ENCODE results near the gene TCTN1.

DNA sequence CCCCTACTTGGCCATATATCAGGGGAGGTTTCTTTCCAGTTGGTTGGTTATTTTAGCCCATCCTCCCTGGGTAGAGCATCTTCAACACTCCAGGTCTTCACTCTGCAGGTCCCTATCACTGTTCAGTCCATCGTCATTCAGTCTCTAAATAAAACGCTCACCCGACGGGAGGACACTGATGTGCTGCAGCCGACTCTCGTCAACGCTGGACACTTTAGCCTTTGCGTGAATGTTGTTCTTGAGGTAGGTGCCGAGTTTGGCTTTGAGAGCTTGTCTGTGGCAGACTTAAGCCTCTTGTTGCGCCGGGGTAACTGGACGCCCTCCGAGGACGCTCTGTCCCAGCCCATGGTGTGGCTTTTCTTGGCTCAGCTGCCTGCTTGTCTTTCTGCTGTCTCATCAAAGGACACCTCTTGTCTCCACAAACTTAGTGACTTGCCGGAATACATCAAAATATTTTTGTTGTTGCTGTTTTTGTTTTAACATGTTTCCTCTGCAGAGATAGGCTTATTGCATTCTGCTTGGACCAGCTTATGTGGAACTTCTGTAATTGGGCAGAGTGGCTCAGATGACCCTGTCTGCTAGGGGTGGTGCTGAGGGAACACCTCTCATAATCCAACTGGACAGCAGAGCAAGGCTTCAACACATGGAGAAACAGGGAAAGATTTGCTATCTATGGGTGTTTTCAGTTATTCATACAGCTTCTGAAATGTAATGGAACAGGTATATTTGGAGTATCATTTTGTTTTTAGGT is 26.5 kb downstream of the TCTN1 start:
- TF ChIP-seq EZH2 (IDR thresholded peaks at IDR 0.05; ENCODE audit: borderline replicate concordance, low read length), result no peak
- TF ChIP-seq, protein P1, sequence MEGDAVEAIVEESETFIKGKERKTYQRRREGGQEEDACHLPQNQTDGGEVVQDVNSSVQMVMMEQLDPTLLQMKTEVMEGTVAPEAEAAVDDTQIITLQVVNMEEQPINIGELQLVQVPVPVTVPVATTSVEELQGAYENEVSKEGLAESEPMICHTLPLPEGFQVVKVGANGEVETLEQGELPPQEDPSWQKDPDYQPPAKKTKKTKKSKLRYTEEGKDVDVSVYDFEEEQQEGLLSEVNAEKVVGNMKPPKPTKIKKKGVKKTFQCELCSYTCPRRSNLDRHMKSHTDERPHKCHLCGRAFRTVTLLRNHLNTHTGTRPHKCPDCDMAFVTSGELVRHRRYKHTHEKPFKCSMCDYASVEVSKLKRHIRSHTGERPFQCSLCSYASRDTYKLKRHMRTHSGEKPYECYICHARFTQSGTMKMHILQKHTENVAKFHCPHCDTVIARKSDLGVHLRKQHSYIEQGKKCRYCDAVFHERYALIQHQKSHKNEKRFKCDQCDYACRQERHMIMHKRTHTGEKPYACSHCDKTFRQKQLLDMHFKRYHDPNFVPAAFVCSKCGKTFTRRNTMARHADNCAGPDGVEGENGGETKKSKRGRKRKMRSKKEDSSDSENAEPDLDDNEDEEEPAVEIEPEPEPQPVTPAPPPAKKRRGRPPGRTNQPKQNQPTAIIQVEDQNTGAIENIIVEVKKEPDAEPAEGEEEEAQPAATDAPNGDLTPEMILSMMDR (conservative IDR thresholded peaks at IDR 0.05 in 1 of 2, IDR thresholded peaks at IDR 0.05 in 1 of 2; ENCODE audit: extremely low read depth in 1 of 2, insufficient read depth in 1 of 2, low read depth in 1 of 2, low read length in 2 of 2), result no peak

All from mammary epithelial cell (primary cell).